ENCODE measurements around the gene ELF4. TPM values are rescaled to one million over a fixed set of nuclear protein-coding genes. Genes with fewer than 3 reads are reported as not detected.

Gene ELF4
- total and polyA plus RNA-seq, 2 of the 4 experiments (the other 2 are of a cell fraction): 10.9 to 19.0 TPM

DNA sequence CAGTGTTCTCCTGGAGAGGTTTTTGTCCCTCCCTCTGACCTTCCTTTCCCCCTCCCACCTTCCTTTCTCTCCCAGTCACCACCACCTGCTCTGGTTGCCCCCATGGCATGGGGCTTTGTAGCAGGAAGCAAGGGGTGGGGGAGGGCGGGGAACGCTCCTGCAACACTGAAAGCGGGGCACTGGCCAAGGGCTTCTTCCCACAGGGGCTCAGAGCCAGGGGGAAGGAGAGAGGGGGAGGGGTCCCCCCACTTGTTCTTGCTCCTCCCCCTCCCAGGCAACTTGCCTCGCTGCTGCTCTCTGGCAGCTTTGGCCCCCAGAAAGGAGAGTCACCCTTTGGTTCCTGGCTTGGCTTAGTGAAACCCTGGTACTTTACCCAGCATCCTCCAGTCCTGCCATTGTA is 79.5 kb downstream of the ELF4 start:
- CTCF ChIA-PET: no interaction called here

More for the DNA sequence above, 79.5 kb downstream of the ELF4 start:
- H3K4me1 ChIP-seq (ENCODE audit: control insufficient read depth, insufficient read depth, low read length): no peaks in the 10 kb centered on the region
- H3K9me3 ChIP-seq (ENCODE audit: control insufficient read depth, insufficient read depth, low read length): no peaks in the 10 kb centered on the region
- no peak overlapping the region for H3K4ac ChIP-seq (ENCODE audit: low read depth, low read length)
- no peak overlapping the region for H2BK15ac ChIP-seq (ENCODE audit: low read depth, low read length)
- peaks cover 1% of the 10 kb centered on the region; the same call in 1 of the 2 replicates for H3K27me3 ChIP-seq (ENCODE audit: control insufficient read depth, insufficient read depth, low read length)
- dilution Hi-C loops (cut with HindIII; ENCODE audit: low sequenced_read_pairs, unreplicated experiment): no loop called here
- no peak overlapping the region for H4K5ac ChIP-seq (ENCODE audit: low read depth, low read length)
- no peak overlapping the region for H2BK120ac ChIP-seq (ENCODE audit: low read depth, low read length)
- H2BK5ac ChIP-seq (ENCODE audit: low read depth, low read length, poor library complexity, severe bottlenecking): no peak overlapping the region
- no peaks in the 10 kb centered on the region for H3K79me1 ChIP-seq (ENCODE audit: low read depth in 1 of 2, low read length in 2 of 2)
- BruUV-seq (replicated peaks): no TSS peak
- POLR2A ChIA-PET (ENCODE audit: unreplicated experiment): no interaction called here
- no peak overlapping the region for H2BK20ac ChIP-seq (ENCODE audit: low read depth, low read length)
- H3K18ac ChIP-seq (ENCODE audit: low read depth, low read length): no peak overlapping the region
- no peak overlapping the region for H3K56ac ChIP-seq (ENCODE audit: extremely low read depth, insufficient read depth, low read length)
- intact Hi-C loops (cut with micrococcal nuclease): no loop called here
- H3K23ac ChIP-seq (ENCODE audit: low read depth, low read length): no peak overlapping the region
- H2AK9ac ChIP-seq (replicated peaks; ENCODE audit: low read depth, low read length, poor library complexity): no peak overlapping the region
- no peak overlapping the region for H3K4me3 ChIP-seq (ENCODE audit: insufficient read depth, low read depth, low read length)
- DNase-seq: no peak
- no peak for TF ChIP-seq BHLHE40 (IDR thresholded peaks at IDR 0.05; ENCODE audit: low read depth, low read length)
- no peak overlapping the region for H2AFZ ChIP-seq (replicated peaks; ENCODE audit: low read length, poor library complexity)
- H4K20me1 ChIP-seq (ENCODE audit: insufficient read depth, low read length): no peaks in the 10 kb centered on the region
- no peak overlapping the region for H2AK5ac ChIP-seq (ENCODE audit: low read depth, low read length)
- in situ Hi-C loops (cut with MboI; ENCODE audit: low sequenced_read_pairs): no loop called here
- no peak overlapping the region for H4K8ac ChIP-seq (ENCODE audit: low read depth in 2 of 2, low read length in 2 of 2)
- H3K14ac ChIP-seq (replicated peaks; ENCODE audit: low read depth, low read length): no peak overlapping the region
- no peak for ATAC-seq (ENCODE audit: low read depth)
- H3K27ac ChIP-seq (ENCODE audit: insufficient read depth, low read length): no peak overlapping the region
- no peak overlapping the region for H3K9ac ChIP-seq (ENCODE audit: low read depth, low read length)
- H4K91ac ChIP-seq (ENCODE audit: insufficient read depth, low read depth, low read length): no peak overlapping the region
- H3K36me3 ChIP-seq (ENCODE audit: control insufficient read depth, insufficient read depth, low read length): peaks cover 12% of the 10 kb centered on the region
- WGBS, 2 experiments (ENCODE audit: extremely low coverage in 2 of 2, insufficient read length in 1 of 2): no CpG with 5 or more reads among the region's 4 CpGs
- no peaks in the 10 kb centered on the region for H3K9me1 ChIP-seq (ENCODE audit: insufficient read depth, low read length)
- no peak overlapping the region for H3K4me2 ChIP-seq (ENCODE audit: low read depth, low read length)
